ENCODE data around the gene ISYNA1.

The ISYNA1 gene

GRCh38 chr19:18431351-18432197, 6.4 kb downstream of the ISYNA1 start:
- DNase-seq (ENCODE audit: low read depth): no peak

- no peak for DNase-seq (ENCODE audit: low read depth)
Measured at GRCh38 chr19:18430417-18431144, 7.4 kb downstream of the ISYNA1 start.

DNA sequence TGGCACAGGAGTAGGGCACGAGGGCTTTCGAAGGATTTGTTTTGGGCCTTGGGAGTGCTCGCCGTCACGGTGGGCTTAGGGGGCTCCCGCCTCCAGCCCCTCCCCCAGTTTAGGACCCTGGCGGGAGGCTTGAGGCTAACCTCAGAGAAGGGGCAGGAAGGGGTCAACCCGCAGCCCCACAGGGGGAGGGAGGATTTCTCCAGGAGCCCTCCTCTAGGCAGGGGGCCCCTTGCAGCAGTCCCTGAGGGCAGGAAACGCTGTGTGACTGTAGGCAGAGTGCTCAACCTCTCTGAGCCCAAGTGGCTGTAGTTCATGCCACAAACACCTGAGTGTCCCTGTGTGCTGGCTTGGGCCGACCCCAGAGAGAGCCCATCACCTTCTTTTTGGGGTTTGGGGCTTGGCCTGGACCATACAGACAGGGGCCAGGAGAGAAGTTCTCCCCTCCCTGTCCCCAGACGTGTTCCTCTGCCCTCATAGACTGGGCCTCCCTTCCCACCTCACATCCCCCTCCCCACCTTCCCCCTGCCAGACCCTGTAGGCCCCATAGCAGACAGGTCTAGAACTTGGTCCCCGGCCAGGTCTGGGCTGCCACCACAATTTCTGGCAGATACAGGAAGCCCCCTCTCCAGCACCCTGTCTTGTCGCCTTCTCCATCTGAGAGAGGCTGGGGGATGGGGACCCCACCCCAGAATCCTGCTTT, 8.1 kb downstream of the ISYNA1 start:
- no peak for DNase-seq (ENCODE audit: low read depth)

GRCh38 chr19:18428787-18429674, 8.9 kb downstream of the ISYNA1 start:
- no peak for DNase-seq (ENCODE audit: low read depth)

GRCh38 chr19:18428173-18428786, 9.7 kb downstream of the ISYNA1 start:
- no peak for DNase-seq (ENCODE audit: low read depth)

DNA sequence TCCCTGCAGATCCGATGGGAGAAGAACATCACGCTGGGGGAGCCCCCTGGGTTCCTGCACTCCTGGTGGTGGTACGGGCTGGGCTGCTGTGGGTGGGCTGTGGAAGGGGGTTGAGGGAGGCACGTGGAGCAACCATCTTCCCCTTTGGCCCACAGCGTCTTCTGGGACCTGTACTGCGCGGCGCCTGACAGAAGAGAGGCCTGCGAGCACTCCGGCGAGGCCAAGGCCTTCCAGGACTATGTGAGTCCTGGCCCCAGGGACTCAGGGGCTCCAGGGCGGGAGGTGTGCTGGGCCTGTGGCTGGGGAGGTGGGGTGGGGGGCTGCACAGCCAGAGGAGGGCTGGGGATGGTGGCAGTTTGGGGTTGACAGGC, 10.2 kb downstream of the ISYNA1 start:
- no peak for DNase-seq (ENCODE audit: low read depth)

DNA sequence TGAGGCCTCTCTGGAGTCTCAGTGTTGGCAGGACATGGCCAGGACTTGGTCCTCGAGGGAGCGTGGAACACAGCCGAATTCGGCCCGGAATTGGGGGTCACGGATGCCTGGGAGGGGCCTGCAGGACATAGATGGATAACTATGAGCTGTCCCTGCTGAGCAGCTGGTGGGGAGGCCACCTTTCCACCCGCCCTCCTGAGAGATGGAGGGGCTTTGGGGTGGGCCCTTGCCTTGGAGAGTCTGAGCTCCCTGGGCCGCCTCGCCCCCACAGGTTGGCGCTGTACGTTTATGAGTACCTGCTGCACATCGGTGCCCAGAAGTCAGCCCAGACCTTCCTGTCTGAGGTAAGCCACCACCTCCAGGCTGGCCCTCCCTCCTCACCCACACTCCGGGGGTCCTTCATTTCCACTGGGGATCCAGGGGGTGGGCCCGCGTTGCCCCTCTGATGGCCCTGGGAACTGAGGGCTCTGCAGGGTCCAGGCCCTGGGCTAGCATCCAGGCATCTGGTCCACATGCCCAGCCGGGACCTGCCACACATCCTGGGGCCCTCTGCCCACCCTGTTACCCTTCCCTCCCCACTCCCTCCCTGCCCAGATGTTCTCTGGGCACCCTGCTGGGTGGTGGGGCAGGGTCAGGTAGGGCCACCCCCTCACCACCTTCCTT, 10.7 kb downstream of the ISYNA1 start:
- no peak for DNase-seq (ENCODE audit: low read depth)

DNA sequence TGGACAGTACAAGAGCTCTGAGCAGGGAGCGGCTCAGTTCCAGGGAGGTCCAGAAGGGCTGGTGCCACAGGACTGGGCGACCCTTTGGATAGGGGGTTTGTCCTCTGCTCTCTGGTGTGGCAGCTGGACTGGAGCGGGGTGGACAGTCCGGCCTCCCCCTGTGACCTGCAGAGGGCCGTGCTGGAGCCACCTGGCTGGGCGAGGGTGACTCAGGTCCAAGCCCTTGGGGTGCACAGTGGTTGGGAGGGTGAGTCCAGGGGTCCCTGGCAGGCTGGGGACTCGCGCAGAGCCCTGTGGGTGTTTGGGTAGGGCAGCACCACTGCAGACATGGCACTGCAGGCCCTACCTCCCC, 11.5 kb downstream of the ISYNA1 start:
- DNase-seq (ENCODE audit: low read depth): no peak

DNA sequence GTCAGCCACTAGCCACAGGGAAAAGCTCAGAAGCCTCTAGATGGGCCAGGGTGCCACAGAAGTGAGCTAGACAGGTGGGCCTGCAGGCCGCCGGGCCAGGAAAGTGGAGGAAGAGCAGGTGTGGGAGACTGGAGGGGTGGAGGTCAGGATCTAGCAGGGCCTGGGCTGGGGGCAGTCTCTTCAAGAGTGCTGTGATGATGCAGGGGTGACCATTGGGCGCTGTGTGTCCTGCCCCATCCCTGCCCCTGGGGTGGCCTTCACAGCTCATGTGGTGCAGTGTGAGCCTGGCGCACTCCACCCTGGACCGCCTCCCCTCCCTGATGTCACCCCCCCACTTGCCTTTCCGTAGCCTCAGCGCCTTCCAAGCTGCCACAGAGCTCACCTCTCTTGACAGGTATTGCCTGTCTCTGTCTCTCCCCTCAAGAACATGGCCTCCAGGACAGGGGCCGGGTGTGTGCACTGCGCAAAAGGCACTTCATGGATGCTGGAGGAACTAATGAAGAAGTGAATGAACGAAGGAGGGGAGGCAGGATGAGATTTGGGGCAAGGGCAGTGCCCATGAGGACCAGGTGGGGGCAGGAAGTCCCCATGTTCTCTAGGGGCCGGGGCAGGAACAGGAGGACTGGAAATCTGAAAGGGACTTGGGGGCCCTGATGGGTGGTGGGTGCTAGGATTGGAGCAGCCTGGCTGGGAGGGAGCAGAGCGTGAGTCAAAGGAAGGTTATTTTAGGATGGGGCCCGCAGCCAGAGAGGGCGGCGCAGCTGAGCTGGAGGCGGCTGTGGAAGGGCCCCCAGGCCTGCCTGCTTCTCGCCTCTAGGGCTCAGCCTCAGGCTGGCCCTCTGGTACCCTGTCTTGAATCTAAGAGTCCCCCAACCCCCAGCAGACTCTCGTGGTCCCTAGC, 12.2 kb downstream of the ISYNA1 start:
- DNase-seq (ENCODE audit: low read depth): no peak

- no peak for DNase-seq (ENCODE audit: low read depth)
Measured at GRCh38 chr19:18424890-18425514, 12.9 kb downstream of the ISYNA1 start.

DNA sequence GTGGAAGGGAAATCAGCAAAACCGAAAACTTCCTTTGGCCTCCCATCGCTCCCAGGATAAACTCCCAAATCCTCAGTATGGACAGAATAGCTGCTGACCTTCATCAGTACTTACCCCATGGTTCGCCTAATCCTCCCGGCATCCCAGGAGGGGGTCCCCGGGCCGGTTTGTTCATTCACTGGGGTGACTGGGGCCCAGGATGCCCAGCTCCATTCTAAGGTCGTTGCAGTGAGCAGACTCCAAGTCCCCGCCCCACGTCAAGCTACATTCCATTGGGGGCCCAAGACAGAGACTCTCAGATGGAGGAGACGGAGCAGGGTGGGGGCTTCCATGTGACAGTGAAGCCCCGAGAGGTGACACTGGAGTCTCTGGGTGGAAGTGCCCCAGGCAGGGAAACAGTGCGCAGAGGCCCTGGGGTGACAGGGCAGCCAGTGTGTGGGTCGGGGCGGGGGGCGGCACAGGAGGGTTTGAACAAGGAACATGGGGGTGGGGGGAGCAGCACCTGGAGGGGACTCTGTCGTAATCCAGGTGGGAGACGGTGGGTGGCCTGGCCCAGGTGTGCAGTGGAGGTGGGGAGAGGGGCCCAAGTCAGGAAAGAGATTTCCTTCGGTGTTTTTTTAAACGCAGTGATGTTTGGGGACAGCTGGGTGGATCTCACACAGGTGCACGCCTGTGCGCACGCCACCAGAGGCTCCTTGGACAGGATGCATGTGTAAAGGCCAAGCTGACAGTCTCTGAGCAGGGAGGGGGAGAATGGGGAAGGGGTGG, 13.6 kb downstream of the ISYNA1 start:
- DNase-seq (ENCODE audit: low read depth): no peak

GRCh38 chr19:18423258-18424020, 14.5 kb downstream of the ISYNA1 start:
- DNase-seq (ENCODE audit: low read depth): no peak

- no peak for DNase-seq (ENCODE audit: low read depth)
Measured at GRCh38 chr19:18422530-18423191, 15.3 kb downstream of the ISYNA1 start.

GRCh38 chr19:18421371-18421959, 16.5 kb downstream of the ISYNA1 start:
- no peak for DNase-seq (ENCODE audit: low read depth)

- DNase-seq (ENCODE audit: low read depth): no peak
Measured at GRCh38 chr19:18420930-18421329, 17.0 kb downstream of the ISYNA1 start.

- no peak for DNase-seq (ENCODE audit: low read depth)
Measured at GRCh38 chr19:18419699-18420460, 18.1 kb downstream of the ISYNA1 start.
